GM12892 (cell line): ENCODE results near the gene STARD9.

Source experiments
- POLR2A ChIP-seq: IDR thresholded peaks from 2 replicates; pipeline ENCODE4 v1.6.1; 2011; ENCODE audit warnings: low read depth, low read length, control low read depth
- TAF1 ChIP-seq: IDR thresholded peaks from 2 replicates; pipeline ENCODE4 v1.6.1; 2011; ENCODE audit warnings: low read depth, mild to moderate bottlenecking, control low read depth, low read length, borderline replicate concordance

GRCh38 chr15:42640109-42640508 is 64.7 kb downstream of the STARD9 start:
- TF ChIP-seq POLR2A (no peak), TAF1 (no peak)
